Vagina (tissue), 2 donors: Measurements from ENCODE around the gene ADGRD2. TPM values are rescaled to one million over a fixed set of nuclear protein-coding genes. Genes with fewer than 3 reads are reported as not detected.

Experiments
- DNase-seq, 2 donors: peaks; one replicate each; pipeline ENCODE4 v3.0.0-alpha.2; 2017; ENCODE audit errors: extremely low spot score in 2 of 2
- H3K27ac ChIP-seq: fragments of 200-600 bp; sonication (generic); one replicate; pipeline ENCODE4 v1.5.1; 2019
- H3K27me3 ChIP-seq: fragments of 200-600 bp; sonication (generic); one replicate; pipeline ENCODE4 v1.5.1; 2019
- H3K36me3 ChIP-seq, 2 donors: fragments of 200-600 bp; sonication (generic); one replicate each; pipeline ENCODE4 v1.5.1; 2017 to 2019
- H3K4me1 ChIP-seq: fragments of 200-600 bp; sonication (generic); one replicate; pipeline ENCODE4 v1.5.1; 2019
- H3K4me3 ChIP-seq, 2 donors: fragments of 200-600 bp; sonication (generic); 1 replicate in 1 of 2; 2 replicates in 1 of 2; pipeline ENCODE4 v1.5.1; 2016 to 2019
- H3K9me3 ChIP-seq: fragments of 200-600 bp; sonication (generic); one replicate; pipeline ENCODE4 v1.5.1; 2019
- CTCF ChIP-seq, 3 experiments: fragments of 450-650 bp in 2 of 3; fragments of 200-600 bp in 1 of 3; sonication (generic) in 1 of 3; IDR thresholded peaks; one replicate each; pipeline ENCODE4 v1.5.1; 2017 to 2019; ENCODE audit warnings: antibody characterized with exemption in 3 of 3, mild to moderate bottlenecking in 2 of 3, moderate library complexity in 2 of 3
- POLR2A ChIP-seq, 2 donors: fragments of 450-650 bp; IDR thresholded peaks; one replicate each; pipeline ENCODE4 v1.6.1; 2017; ENCODE audit warnings: antibody characterized with exemption in 2 of 2, mild to moderate bottlenecking in 2 of 2, moderate library complexity in 2 of 2
- POLR2AphosphoS5 ChIP-seq, 2 donors: sonication (generic); formaldehyde crosslinking; IDR thresholded peaks; one replicate each; pipeline ENCODE4 v1.9.0; 2017; ENCODE audit warnings: antibody characterized with exemption in 2 of 2, mild to moderate bottlenecking in 2 of 2, low read depth in 1 of 2; ENCODE audit not compliant: insufficient read depth in 1 of 2
- intact Hi-C: fragments of 100-400 bp; cut with DNase I; formaldehyde crosslinking; loops from one replicate; pipeline ENCODE4 v1.15.1; 2023
- total RNA-seq: library from RNA; depleted of rRNA; stranded (reverse); fragments of >200 nt; gene quantifications from one replicate; pipeline ENCODE4 v1.2.3, GENCODE V29; 2016

Gene ADGRD2
- total RNA-seq, 1 donor from 2014 or later, result 4.2 TPM

- TF ChIP-seq CTCF (IDR thresholded peaks at IDR 0.05) (no peak), POLR2AphosphoS5 (IDR thresholded peaks at IDR 0.05; ENCODE audit: insufficient read depth in 1 of 2, low read depth in 1 of 2) (no peak), POLR2A (IDR thresholded peaks at IDR 0.05) (no peak)
- Histone ChIP-seq H3K4me3 (no peak overlapping the region), H3K36me3 (no peaks in the 10 kb centered on the region), H3K27me3 (no peaks in the 10 kb centered on the region), H3K4me1 (no peaks in the 10 kb centered on the region), H3K27ac (no peak overlapping the region), H3K9me3 (no peaks in the 10 kb centered on the region)
- intact Hi-C loops, result no loop called here
- DNase-seq, result no peak
Observed at GRCh38 chr9:124511891-124512805, 61.9 kb downstream of the ADGRD2 start.

GRCh38 chr9:124512806-124513204 lies 62.6 kb downstream of the ADGRD2 start:
- Histone ChIP-seq H3K27me3 (no peaks in the 10 kb centered on the region), H3K4me1 (no peaks in the 10 kb centered on the region), H3K4me3 (no peak overlapping the region), H3K27ac (no peak overlapping the region), H3K9me3 (no peaks in the 10 kb centered on the region), H3K36me3 (no peaks in the 10 kb centered on the region)
- intact Hi-C loops, result no loop called here
- no peak for DNase-seq
- TF ChIP-seq POLR2AphosphoS5 (IDR thresholded peaks at IDR 0.05; ENCODE audit: insufficient read depth in 1 of 2, low read depth in 1 of 2) (no peak), POLR2A (IDR thresholded peaks at IDR 0.05) (no peak), CTCF (IDR thresholded peaks at IDR 0.05) (no peak)

GRCh38 chr9:124513376-124513994 lies 63.2 kb downstream of the ADGRD2 start:
- TF ChIP-seq POLR2AphosphoS5 (IDR thresholded peaks at IDR 0.05; ENCODE audit: insufficient read depth in 1 of 2, low read depth in 1 of 2) (no peak), POLR2A (IDR thresholded peaks at IDR 0.05) (no peak), CTCF (IDR thresholded peaks at IDR 0.05) (no peak)
- DNase-seq, result no peak
- no peaks in the 10 kb centered on the region for H3K4me1 ChIP-seq
- H3K9me3 ChIP-seq, result no peaks in the 10 kb centered on the region
- intact Hi-C loops, result no loop called here
- no peak overlapping the region for H3K4me3 ChIP-seq
- no peaks in the 10 kb centered on the region for H3K36me3 ChIP-seq
- no peak overlapping the region for H3K27ac ChIP-seq
- H3K27me3 ChIP-seq, result no peaks in the 10 kb centered on the region

- H3K4me3 ChIP-seq, result no peak overlapping the region
- intact Hi-C loops, result no loop called here
- H3K36me3 ChIP-seq, result no peaks in the 10 kb centered on the region
- H3K9me3 ChIP-seq, result no peaks in the 10 kb centered on the region
- H3K27me3 ChIP-seq, result no peaks in the 10 kb centered on the region
- no peak for DNase-seq
- H3K27ac ChIP-seq, result no peak overlapping the region
- TF ChIP-seq POLR2AphosphoS5 (IDR thresholded peaks at IDR 0.05; ENCODE audit: insufficient read depth in 1 of 2, low read depth in 1 of 2) (no peak), CTCF (IDR thresholded peaks at IDR 0.05) (no peak), POLR2A (IDR thresholded peaks at IDR 0.05) (no peak)
- H3K4me1 ChIP-seq, result no peaks in the 10 kb centered on the region
Observed at GRCh38 chr9:124514125-124514524, 63.9 kb downstream of the ADGRD2 start.

GRCh38 chr9:124514874-124515273 lies 64.6 kb downstream of the ADGRD2 start:
- no peaks in the 10 kb centered on the region for H3K9me3 ChIP-seq
- no peak for DNase-seq
- no peak overlapping the region for H3K27ac ChIP-seq
- no peaks in the 10 kb centered on the region for H3K36me3 ChIP-seq
- intact Hi-C loops, result no loop called here
- H3K27me3 ChIP-seq, result no peaks in the 10 kb centered on the region
- no peak overlapping the region for H3K4me3 ChIP-seq
- H3K4me1 ChIP-seq, result no peaks in the 10 kb centered on the region
- TF ChIP-seq CTCF (IDR thresholded peaks at IDR 0.05), result no peak
